Stimulated activated CD8-positive, alpha-beta memory T cell treated with anti-CD3 and anti-CD28 coated beads, Interleukin-4, amount 100 ng/mL, for 4 hours (primary cell): Measurements from ENCODE around the gene CPB2.

Source experiments
- DNase-seq, 2 donors: peaks; one replicate each; pipeline ENCODE4 v3.0.0-alpha.2; 2020; ENCODE audit warnings: low read depth in 2 of 2, low spot score in 1 of 2

The CPB2 gene, protein sequence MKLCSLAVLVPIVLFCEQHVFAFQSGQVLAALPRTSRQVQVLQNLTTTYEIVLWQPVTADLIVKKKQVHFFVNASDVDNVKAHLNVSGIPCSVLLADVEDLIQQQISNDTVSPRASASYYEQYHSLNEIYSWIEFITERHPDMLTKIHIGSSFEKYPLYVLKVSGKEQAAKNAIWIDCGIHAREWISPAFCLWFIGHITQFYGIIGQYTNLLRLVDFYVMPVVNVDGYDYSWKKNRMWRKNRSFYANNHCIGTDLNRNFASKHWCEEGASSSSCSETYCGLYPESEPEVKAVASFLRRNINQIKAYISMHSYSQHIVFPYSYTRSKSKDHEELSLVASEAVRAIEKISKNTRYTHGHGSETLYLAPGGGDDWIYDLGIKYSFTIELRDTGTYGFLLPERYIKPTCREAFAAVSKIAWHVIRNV

DNA sequence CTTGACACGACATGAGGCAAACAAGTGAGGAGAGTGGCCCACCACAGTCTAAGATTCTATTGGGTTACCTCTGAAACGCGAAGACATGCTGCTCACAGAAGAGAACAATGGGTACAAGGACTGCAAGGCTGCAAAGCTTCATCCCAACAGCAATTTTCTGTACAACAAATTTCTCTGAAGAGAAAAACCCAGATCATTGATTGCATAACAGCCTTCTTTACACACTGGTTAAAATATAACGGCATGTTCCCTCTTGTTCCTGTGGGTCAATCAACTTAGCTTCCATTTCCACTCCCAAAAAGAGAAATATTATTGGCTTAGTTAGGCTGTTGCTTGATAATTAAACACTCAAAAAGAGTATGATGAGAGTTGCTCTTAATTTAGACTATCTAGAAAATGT, at the start of gene CPB2:
Gene CPB2 (minus strand): TSS at position 166 of the 400 bp plus-strand sequence. CDS start 24 bp downstream, at position 142.
- no peak for DNase-seq

DNA sequence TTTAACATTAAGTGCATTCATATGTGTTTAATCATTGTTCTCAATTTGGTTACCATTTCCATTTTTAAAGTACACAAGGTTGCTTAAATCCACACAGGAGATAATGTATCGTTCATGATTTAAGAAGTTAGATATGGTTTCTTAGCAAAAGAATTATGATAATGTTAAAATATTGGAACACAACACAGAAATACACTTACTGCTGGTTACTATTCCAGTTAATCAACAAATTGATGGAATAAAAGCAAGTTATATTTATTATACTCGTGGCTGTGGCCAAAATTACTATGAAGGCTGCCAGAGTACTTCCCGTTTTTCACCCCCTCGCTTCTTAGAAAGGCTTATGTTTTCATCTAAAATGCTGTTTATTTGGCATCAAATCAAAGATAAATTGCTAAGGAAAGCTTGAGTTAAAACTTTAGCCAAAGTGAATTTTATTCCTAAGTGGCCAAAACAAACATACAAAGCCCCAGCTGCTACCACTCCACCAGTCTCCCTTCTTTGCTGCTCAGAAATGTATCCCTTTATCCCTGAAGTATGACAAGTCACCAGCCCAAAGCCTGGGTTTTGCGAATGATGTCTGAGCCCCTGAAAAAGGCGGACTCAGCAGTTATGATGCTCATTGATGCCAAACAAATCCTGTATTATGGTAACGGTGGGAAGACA, 49.4 kb upstream of the CPB2 start:
- DNase-seq = no peak

DNA sequence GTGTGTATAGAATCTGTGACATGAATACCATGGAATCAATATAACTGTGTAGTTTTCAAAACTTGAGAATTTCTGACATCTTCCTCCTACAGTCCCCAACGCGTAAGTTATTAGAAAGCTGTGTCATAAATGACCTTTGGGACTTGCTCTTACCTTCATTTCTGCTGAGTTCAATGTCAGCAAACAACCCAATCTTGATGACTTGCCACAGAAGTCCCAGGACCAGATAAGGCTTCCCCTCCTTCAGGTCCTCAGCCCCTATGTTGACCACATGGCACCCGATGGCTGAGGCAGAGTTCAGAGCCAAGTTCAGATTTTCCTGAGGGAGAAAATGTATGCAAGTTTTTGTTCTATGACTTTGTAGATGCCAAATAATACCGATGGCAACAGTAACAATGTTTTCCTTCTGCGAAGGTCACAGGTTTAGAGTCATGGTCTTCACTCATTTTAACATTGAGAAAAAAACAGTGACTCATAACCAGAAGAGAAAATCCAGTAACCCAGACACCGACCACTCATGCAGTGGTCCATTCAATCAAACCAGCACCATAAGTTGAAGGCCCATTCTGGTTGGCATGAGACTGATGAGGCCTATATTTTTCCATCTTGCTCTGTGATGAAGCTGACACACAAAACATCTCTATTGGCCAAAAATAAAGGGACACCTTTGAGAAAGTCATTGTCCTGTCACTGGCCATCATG, 47.9 kb upstream of the CPB2 start:
- no peak for DNase-seq

DNA sequence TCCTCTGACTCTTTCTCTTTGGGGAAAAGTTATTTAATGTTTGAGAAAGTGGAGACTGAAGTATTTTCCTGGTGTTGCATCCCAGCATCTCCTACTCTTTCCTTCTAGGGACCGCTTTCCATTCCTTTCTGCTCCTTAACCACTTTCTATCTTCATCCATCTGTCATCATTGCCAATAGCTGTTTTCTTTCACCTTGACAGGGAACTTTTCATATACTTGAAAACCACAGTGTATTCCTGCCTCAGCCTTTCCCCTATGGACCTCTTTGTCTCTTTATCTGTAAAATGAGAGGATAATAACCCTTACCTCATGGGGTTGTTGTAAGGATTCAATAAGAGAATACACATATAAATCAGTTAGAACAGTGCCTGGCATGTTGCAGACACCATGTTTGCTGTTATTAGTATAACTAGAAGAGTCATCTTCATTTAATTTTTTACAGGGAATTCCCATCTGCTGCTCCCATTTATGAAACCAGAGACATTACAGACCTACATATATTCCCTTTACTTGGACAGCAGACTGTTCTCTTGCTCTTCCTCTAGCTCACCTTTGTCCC, 45.4 kb upstream of the CPB2 start:
- no peak for DNase-seq

DNA sequence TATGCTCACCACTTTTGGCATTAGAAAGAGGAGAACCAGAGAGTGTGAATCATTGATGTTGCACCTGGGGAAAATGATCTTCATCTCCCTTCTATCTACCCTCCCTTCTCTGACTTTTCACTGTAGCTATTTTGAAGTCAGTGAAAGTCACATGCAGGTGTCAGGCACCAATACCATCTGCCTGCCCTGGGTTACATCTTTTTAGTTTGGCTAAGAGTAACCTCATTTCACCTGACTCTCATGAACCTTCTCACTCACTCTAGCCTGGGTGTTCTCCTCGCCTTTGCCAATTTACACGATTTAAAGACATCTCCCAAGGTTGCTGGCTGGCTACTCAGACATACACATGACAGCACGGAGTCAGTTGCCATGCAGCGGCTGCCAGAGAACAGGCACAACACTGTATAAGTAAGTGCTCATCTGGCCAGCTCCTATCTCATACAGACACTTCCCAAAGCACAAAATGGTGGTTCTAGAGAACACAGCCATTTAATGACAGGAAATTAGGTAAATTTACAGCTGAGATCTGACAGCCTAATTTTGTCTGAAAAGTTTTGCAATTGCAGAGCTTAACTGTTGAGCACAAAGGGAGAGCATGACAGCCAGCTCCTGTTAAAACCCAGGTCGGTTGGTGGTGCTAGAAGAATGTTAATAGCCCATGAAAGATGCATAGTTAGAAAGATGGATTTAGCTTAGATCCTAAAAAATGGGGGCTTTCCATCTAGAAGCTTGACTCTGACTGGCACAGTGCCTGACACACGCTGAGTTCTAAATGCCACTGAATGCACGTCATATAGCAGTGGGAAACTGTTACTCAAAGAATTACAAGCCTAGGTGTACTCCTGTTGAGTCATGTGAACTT, 44.7 kb upstream of the CPB2 start:
- DNase-seq = no peak

DNA sequence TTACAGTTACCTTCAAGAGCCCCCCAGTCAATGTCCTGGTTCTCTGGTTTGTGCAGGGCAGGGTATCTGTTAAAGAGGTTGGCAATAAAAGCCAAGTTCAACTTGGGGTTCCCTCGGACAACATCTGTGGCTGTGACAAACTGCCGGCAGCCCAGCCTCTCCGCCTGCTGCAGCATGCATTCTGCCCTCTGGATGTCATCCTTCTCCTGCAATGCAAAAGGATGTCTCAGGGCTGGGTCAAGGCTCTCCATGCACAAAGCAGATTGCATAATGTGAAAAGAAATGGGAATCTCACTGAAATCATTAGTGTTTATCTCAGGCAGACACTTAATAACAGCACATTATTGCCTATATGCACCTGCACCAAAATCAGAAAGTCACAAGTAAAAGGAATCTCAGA, 42.1 kb upstream of the CPB2 start:
- DNase-seq = no peak

DNA sequence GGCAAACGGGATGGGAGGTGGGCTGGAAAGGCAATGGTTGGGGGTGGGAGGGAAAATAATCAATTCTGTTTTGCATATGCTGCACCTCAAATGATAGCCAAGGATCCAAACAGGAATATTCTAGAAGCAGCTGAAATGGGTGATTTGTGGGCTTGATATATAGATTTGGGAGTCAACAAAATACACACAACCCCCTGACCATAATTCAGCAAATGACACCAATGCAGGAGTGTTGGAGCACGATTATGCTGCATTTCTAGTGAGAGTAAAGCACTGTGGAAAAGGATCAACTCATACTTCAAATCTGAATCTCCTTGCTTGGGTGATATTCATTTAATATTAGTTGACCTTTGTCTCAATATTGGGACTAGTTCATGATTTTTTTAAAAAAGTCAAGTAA, 41.1 kb upstream of the CPB2 start:
- DNase-seq = no peak

DNA sequence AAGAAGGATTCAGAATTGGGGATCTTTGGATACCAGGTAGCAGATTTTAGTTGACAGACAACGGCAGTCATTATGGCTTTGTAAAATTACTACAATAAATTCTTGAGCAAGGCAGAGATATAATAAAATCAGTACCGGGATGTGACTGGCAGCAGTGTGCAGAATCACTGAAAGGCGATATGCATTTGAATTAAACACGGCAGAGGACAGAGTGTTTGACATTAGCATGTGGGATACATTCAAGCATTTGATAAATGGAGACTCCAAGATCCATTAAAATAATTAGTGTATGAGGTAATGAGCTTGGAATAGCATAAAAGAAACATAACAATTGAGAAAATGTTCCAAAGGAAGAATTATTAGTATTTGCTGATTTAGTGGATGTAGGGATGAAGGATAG, 40.3 kb upstream of the CPB2 start:
- no peak for DNase-seq

DNA sequence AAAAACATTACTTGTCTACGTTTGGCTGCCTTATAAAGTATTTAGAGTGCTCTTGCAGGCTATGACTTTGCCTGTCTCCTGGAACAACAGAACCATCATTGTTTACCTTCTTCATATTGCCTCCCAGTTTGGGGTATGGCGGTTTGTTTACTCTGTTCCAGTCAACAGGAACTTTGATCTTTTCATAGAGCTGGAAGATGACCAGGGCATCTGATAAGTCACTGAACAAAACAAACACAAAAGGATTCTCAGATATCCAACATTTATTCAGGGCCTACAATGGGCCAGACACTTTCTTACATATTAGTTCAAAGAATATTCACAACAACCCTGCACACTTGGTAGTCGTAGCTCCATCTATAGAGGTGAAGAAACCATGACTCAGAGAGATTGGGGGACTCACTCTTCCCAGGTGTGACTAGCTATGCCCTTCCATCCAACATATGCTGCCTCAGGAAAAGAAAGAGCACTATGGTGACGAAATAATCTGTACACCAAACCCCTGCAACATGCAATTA, 38.4 kb upstream of the CPB2 start:
- DNase-seq = no peak

DNA sequence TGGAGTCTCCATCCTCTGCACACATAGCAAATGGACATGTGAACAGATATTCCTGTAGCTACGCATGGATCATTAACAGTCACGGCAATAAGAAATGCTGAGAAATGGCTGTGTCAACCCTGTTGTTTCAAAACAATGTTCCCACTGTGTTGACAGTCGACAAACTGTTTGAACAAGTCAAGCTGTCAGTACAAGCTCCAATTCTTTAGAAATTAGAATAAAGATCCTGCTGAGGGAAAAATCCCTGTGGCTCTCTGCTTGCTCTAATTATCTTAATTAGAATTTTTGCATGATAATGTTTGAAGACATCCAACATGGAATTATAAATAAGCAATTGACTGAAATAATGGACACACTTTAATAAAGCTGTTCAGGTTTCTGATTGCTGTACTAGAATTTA, 37.9 kb upstream of the CPB2 start:
- DNase-seq = no peak

DNA sequence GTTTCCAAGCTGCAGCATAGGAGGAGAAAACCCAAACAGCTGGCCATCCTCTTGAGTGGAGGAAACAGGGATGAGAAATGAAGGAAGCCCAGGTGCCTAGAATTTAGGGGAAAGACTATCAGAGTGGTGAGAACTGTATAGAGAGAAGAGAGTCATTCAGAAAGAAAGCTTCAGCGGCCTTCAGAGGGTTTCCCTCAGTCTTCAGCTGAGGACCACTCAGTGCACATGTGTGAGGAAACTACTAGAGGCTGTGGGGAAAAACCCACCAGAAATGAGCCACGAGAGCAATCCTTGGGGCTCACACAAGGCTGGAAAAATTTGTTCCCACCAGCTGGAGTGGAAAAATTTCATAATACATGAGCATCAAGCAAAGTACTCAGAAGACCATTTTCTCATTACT, 35.2 kb upstream of the CPB2 start:
- no peak for DNase-seq

DNA sequence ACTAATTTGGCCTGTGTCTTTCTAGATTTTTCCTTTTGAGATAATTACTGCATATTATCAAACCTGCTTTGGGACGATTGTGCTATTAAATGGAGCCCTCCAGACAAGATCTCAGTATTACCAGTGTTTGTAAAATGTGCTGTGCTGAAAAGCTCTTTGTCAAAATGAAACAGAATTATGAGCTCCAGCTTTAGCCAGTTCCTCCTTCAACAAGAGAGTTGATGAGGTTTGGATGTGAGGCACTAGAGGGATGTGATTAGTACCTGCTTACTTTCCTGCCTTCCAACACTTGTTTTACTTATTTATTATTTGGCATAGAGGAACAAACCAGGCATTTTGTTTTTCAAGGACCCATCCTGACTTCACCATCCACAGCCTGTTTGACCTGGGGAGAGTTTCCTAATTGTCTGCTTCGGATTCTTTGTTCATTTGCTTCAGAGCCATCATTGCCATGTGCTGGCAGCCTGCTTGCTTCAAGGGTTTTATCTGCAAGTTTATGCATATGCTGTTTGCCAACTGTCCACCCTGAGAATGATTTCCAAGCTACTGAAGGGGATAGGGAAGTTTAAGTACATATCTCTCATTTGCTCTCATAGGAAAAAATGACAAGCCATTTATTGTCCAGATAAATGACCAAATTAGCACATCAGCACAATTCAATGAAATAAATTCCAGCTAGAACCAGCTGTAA, 32.9 kb upstream of the CPB2 start:
- no peak for DNase-seq

DNA sequence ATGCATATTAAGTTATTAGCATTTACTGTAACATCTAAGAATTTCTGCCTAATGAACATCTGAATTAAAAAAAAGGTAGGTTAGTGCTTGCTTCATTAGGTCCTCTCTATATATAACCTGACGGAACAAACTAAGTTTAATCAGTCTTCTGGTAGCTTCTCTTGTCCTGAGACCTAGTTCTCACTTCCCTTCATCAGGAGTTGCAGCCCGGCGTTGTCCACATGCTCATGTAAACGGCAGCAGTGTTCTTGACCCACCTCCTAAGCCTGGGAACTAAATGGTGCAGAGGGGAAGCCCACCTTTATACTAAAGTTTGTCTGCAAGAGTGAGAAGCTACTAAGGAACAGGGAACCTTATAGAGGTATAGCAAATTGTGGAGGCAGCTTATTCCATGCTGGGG, 31.9 kb upstream of the CPB2 start:
- DNase-seq = no peak

DNA sequence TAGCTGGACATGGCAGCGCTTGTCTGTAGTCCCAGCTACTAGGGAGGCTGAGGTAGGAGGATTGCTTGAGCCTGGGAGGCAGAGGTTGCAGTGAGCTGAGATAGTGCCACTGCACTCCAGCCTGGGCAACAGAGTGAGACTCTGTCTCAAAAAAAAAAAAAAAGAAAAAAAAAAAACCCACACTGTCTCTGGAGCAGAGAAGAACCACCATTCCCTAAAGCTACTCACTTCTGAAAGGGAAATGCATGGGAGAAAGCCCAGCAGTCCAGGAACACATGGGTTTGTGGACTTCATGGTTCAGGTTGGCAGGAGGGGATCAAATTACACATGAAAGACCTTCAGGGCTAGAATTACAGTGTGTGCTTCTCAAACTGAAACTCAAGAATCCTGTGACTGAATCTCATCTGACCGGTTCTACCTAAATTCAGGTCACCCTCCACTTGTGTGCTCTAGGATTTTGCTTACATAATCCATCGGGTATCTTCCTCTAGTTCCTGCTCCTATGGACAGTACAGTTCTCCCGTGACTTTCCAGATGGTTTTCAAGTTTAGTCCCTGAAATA, 30.2 kb upstream of the CPB2 start:
- DNase-seq = no peak

DNA sequence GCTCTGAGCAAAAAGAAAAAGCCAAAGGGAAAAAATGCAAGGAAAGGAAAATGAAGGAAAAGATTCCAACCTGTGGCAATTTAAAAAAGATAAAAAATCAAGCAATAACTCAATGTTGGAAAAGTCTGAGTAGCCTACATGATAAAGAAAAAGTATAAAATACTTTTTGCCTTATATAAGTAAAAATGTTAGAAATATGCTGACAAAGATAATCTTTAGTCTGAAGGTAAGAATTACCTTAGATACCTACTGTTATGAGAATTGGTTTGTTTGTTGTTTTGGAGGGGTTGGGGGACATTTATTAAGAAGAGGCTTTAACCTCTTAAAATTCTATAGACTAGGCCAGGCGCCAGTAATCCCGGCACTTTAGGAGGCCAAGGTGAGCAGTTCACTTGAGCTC, 29.7 kb upstream of the CPB2 start:
- DNase-seq = no peak

DNA sequence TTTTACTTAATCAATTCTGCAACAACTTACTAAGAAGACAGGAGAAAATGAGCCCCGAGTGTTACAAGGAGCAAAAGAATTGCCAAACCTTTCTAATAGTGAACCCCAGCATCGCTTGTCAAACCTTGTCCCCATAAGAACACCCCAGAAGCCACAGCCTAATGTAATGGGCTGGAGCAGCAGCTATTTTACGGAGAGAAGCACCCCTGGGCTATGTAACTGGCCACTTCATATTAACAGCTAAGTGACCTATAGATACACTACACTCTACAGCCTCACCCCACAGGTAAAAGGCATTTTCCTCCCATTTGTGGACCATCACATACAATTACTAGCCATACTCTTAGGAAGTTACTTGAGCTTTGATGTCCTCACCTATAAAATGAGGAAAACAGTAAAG, 27.3 kb upstream of the CPB2 start:
- DNase-seq = no peak

DNA sequence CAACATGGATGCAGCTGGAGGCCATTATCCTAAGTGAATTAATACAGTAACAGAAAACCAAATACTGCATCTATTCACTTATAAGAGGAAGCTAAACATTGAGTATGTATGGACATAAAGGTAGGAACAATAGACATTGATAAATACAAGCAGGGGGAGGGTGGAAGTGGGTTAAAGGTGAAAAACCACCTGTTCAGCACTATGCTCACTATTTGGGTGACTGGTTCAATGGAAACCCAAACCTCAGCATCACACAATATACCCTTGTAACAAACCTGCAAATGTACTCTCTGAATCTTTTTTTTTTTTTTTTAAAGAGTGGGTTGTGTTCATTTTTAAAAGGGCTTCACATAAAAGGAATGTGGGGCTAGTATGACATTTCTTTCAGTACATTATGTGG, 26.9 kb upstream of the CPB2 start:
- DNase-seq = no peak

DNA sequence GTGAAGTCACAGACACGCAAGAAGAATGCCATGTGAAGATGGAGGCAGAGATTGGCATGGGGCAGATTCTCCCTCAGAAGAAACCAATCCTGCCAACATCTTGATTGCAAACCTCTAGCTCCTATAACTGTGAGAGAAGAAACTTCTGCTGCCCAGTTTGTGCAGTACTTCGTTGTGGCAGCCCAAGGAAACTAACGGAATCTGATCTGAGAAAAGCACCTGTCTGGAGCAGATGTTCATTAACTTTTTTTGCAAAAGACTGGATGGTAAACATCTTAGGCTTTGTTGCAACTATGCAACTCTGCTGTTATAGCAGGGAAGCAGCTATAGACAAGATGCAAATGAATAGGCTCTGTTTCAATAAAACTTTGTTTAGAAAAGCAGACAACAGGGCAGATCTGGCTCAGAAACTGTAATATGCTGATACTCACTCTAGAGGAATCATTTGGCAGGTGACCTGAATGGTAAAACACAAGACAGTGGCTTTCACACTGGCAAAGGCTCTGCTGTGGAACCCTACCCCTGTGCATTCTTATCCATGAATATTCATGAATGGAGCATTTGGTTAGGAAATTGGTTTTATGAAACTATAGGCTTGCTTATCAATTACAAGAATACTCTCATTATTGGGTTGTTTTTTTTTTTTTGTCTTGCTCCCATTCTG, 25.3 kb upstream of the CPB2 start:
- DNase-seq = no peak

DNA sequence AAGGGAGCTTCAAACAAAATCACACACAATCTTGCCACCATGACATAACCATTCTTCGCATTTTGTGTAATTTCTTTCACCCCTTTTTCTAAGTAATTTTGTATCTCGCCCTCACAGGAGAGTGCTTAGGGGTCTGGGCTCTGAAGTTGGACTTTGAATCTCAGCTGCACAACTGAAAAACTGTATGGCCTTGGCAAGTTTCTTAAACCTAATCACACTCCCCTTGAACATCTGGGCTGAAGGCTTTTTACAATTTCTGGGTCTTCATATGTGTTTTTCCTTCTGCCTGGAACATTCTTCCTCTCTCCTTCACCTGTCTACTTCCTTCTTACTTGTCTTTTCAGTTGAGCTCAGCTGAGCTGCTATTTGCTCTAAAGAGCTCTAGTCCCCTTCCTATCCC, 24.3 kb upstream of the CPB2 start:
- DNase-seq = no peak
